ENCODE data around the gene ALK.

The ALK gene

GRCh38 chr2:29561181-29561580, 360.2 kb downstream of the ALK start:
- Histone ChIP-seq H3K9ac (ENCODE audit: low read length) (no peak overlapping the region), H3K4me1 (ENCODE audit: control insufficient read depth, insufficient read depth, low read length) (no peaks in the 10 kb centered on the region), H3K4me3 (ENCODE audit: low read length) (no peak overlapping the region), H3K36me3 (ENCODE audit: control insufficient read depth, insufficient read depth, low read length) (no peaks in the 10 kb centered on the region), H3K27ac (ENCODE audit: low read depth, low read length) (no peak overlapping the region), H3K27me3 (ENCODE audit: control insufficient read depth, insufficient read depth, low read length) (no peaks in the 10 kb centered on the region)

- Histone ChIP-seq H3K9ac (ENCODE audit: low read length) (no peak overlapping the region), H3K4me1 (ENCODE audit: control insufficient read depth, insufficient read depth, low read length) (no peaks in the 10 kb centered on the region), H3K27ac (ENCODE audit: low read depth, low read length) (no peak overlapping the region), H3K4me3 (ENCODE audit: low read length) (no peak overlapping the region), H3K36me3 (ENCODE audit: control insufficient read depth, insufficient read depth, low read length) (no peaks in the 10 kb centered on the region), H3K27me3 (ENCODE audit: control insufficient read depth, insufficient read depth, low read length) (no peaks in the 10 kb centered on the region)
Observed at GRCh38 chr2:29560566-29560965, 360.8 kb downstream of the ALK start.

- Histone ChIP-seq H3K27ac (ENCODE audit: low read depth, low read length) (no peak overlapping the region), H3K36me3 (ENCODE audit: control insufficient read depth, insufficient read depth, low read length) (no peaks in the 10 kb centered on the region), H3K27me3 (ENCODE audit: control insufficient read depth, insufficient read depth, low read length) (no peaks in the 10 kb centered on the region), H3K4me1 (ENCODE audit: control insufficient read depth, insufficient read depth, low read length) (no peaks in the 10 kb centered on the region), H3K9ac (ENCODE audit: low read length) (no peak overlapping the region), H3K4me3 (ENCODE audit: low read length) (no peak overlapping the region)
Observed at GRCh38 chr2:29560030-29560429, 361.4 kb downstream of the ALK start.

DNA sequence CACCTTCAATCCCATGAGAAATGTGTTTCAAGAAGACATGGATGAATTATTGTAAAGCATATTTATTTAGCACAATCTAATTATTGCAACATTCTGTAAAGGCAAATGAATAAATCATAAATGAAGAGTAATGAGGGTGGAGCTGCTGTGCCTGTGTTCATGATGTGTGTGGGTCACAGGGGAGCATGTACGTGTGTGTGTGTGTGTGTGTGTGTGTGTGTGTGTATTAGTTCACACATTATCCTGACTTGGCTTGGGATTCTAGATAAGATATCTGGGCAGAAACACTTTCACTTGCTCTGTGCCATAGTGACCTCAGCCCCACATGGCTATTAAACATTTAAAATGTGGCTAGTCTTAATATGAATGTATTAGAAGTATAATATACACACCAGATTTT, 361.8 kb downstream of the ALK start:
- Histone ChIP-seq H3K9ac (ENCODE audit: low read length) (no peak overlapping the region), H3K36me3 (ENCODE audit: control insufficient read depth, insufficient read depth, low read length) (no peaks in the 10 kb centered on the region), H3K27me3 (ENCODE audit: control insufficient read depth, insufficient read depth, low read length) (no peaks in the 10 kb centered on the region), H3K4me3 (ENCODE audit: low read length) (no peak overlapping the region), H3K4me1 (ENCODE audit: control insufficient read depth, insufficient read depth, low read length) (no peaks in the 10 kb centered on the region), H3K27ac (ENCODE audit: low read depth, low read length) (no peak overlapping the region)

DNA sequence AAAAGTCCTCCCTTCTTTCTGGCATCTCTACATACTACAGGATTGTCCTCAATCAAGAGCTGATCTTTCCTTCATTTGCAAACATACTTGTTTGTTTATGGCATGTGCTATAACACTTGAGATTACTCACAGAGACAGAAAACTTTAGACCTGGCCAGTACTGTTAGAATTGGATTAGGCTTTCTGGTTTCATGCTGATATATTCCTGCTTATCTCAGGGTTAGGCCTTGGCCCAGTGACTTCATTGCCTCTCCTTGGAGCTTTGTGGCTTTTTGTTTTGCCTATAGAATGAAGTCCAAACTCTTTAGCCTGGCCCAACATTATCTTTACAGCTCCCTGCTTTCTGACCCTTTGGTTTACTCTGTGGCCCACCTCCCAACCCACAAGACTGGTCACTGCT, 363.3 kb downstream of the ALK start:
- Histone ChIP-seq H3K4me1 (ENCODE audit: control insufficient read depth, insufficient read depth, low read length) (no peaks in the 10 kb centered on the region), H3K36me3 (ENCODE audit: control insufficient read depth, insufficient read depth, low read length) (no peaks in the 10 kb centered on the region), H3K9ac (ENCODE audit: low read length) (no peak overlapping the region), H3K27me3 (ENCODE audit: control insufficient read depth, insufficient read depth, low read length) (no peaks in the 10 kb centered on the region), H3K27ac (ENCODE audit: low read depth, low read length) (no peak overlapping the region), H3K4me3 (ENCODE audit: low read length) (no peak overlapping the region)

DNA sequence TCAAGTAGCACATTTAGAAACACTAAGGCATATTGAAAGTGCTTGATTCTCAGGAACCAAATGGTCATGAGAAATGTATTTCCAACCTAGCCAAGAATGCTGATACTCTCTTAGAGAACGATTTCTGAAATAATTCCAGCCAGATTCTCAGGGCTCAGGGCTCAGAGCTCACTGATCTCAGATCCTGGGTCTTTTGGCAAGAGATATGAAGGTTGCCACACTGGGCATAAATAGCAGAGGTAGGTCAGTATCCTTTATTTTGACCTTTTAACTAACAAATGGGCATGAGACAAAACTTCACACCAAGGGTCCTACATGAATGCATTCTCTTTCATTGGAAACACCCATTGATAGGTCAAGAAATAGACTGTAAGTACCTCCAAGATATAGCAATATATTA, 364.1 kb downstream of the ALK start:
- Histone ChIP-seq H3K27ac (ENCODE audit: low read depth, low read length) (no peak overlapping the region), H3K4me3 (ENCODE audit: low read length) (no peak overlapping the region), H3K4me1 (ENCODE audit: control insufficient read depth, insufficient read depth, low read length) (no peaks in the 10 kb centered on the region), H3K36me3 (ENCODE audit: control insufficient read depth, insufficient read depth, low read length) (no peaks in the 10 kb centered on the region), H3K27me3 (ENCODE audit: control insufficient read depth, insufficient read depth, low read length) (no peaks in the 10 kb centered on the region), H3K9ac (ENCODE audit: low read length) (no peak overlapping the region)

DNA sequence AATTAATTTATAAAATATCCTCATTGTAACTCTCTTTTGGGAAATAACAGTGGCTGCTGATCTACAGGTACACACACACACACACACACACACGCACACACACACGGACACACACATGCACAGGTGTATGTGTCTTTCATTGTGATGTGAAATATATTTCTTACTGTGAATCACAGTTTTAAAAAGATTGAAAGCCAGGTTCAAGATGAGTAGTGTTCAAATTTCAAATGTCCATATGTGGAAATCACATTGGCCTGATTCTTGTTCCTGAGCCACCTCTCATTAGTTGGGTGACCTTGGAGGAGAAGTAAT, 372.4 kb downstream of the ALK start:
- Histone ChIP-seq H3K27me3 (ENCODE audit: control insufficient read depth, insufficient read depth, low read length) (no peaks in the 10 kb centered on the region), H3K27ac (ENCODE audit: low read depth, low read length) (no peak overlapping the region), H3K4me3 (ENCODE audit: low read length) (no peak overlapping the region), H3K9ac (ENCODE audit: low read length) (no peak overlapping the region), H3K4me1 (ENCODE audit: control insufficient read depth, insufficient read depth, low read length) (no peaks in the 10 kb centered on the region), H3K36me3 (ENCODE audit: control insufficient read depth, insufficient read depth, low read length) (no peaks in the 10 kb centered on the region)

DNA sequence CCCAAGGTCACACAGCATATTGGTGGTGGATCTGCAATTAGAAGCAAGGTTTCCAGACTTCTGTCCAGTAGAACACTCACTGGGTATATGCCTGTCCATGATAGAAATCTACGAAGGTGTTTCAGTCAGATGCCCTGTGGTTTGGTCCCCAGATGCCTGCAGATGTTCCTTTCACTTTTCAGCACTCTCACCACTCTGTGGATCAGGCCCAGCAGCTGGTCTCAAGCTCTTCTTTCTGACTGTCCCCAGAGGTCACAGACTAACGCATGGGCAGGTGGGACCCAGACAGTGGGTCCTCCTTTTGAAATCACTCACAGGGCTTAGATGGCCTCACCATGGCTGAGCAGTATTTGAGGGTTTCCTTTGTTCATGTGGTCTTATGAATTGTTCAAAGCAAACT, 376.5 kb downstream of the ALK start:
- H3K4me1 ChIP-seq (ENCODE audit: control insufficient read depth, insufficient read depth, low read length) = no peaks in the 10 kb centered on the region
- no peak overlapping the region for H3K4me3 ChIP-seq (ENCODE audit: low read length)
- no peaks in the 10 kb centered on the region for H3K27me3 ChIP-seq (ENCODE audit: control insufficient read depth, insufficient read depth, low read length)
- no peaks in the 10 kb centered on the region for H3K36me3 ChIP-seq (ENCODE audit: control insufficient read depth, insufficient read depth, low read length)
- H3K9ac ChIP-seq (ENCODE audit: low read length) = no peak overlapping the region
- no peak overlapping the region for H3K27ac ChIP-seq (ENCODE audit: low read depth, low read length)

DNA sequence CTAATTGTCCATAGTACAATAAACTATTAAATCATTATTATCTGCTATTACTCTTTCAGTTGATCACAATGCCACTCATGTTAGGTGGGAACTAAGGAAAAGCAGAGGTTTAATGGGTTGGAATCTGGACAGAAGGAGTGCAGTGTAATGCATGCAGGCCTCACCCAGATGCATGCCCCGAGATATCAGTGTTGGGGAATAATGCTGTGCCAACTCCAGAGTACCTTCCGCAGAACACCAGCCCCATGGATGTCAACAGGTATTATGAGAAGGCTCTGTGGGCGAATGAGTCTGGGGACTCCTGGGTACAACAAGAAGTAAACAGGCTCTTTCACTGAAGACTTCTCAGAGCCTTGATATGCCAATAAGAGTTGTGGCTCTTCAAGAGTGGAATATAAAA, 377.4 kb downstream of the ALK start:
- H3K27ac ChIP-seq (ENCODE audit: low read depth, low read length) = no peak overlapping the region

DNA sequence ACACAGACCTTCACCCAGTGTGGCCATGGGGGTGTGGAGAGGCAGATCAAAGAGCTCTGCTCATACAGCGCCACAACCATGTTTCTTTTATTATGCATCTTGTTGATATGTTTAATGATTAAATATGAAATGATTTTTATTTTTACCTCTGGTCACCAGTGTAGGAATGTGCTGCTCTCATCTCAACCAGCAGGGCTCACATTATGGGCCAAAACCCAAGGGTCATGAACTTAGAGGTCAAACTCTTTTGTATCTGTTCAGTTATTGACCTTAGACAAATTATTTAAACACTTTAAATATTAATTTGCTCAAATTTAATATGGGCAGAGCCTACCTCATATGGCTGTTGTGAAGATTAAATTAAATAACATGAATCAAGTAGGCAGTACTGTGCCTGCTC, 386.2 kb downstream of the ALK start:
- Histone ChIP-seq H3K4me3 (ENCODE audit: low read length) (no peak overlapping the region), H3K36me3 (ENCODE audit: control insufficient read depth, insufficient read depth, low read length) (no peaks in the 10 kb centered on the region), H3K27ac (ENCODE audit: low read depth, low read length) (no peak overlapping the region), H3K27me3 (ENCODE audit: control insufficient read depth, insufficient read depth, low read length) (no peaks in the 10 kb centered on the region), H3K4me1 (ENCODE audit: control insufficient read depth, insufficient read depth, low read length) (no peaks in the 10 kb centered on the region), H3K9ac (ENCODE audit: low read length) (no peak overlapping the region)

More for the DNA sequence above, 377.4 kb downstream of the ALK start:
- H3K4me1 ChIP-seq (ENCODE audit: control insufficient read depth, insufficient read depth, low read length) = no peaks in the 10 kb centered on the region
- no peaks in the 10 kb centered on the region for H3K27me3 ChIP-seq (ENCODE audit: control insufficient read depth, insufficient read depth, low read length)
- no peak overlapping the region for H3K4me3 ChIP-seq (ENCODE audit: low read length)
- H3K36me3 ChIP-seq (ENCODE audit: control insufficient read depth, insufficient read depth, low read length) = no peaks in the 10 kb centered on the region
- H3K9ac ChIP-seq (ENCODE audit: low read length) = no peak overlapping the region

- Histone ChIP-seq H3K9ac (ENCODE audit: low read length) (no peak overlapping the region), H3K4me1 (ENCODE audit: control insufficient read depth, insufficient read depth, low read length) (peaks cover 6% of the 10 kb centered on the region), H3K36me3 (ENCODE audit: control insufficient read depth, insufficient read depth, low read length) (no peaks in the 10 kb centered on the region), H3K27ac (ENCODE audit: low read depth, low read length) (no peak overlapping the region), H3K27me3 (ENCODE audit: control insufficient read depth, insufficient read depth, low read length) (no peaks in the 10 kb centered on the region), H3K4me3 (ENCODE audit: low read length) (no peak overlapping the region)
Observed at GRCh38 chr2:29532436-29532835, 388.9 kb downstream of the ALK start.

- Histone ChIP-seq H3K9ac (ENCODE audit: low read length) (no peak overlapping the region), H3K36me3 (ENCODE audit: control insufficient read depth, insufficient read depth, low read length) (no peaks in the 10 kb centered on the region), H3K27me3 (ENCODE audit: control insufficient read depth, insufficient read depth, low read length) (no peaks in the 10 kb centered on the region), H3K4me1 (ENCODE audit: control insufficient read depth, insufficient read depth, low read length) (peaks cover 6% of the 10 kb centered on the region), H3K27ac (ENCODE audit: low read depth, low read length) (no peak overlapping the region), H3K4me3 (ENCODE audit: low read length) (no peak overlapping the region)
Observed at GRCh38 chr2:29531626-29532025, 389.8 kb downstream of the ALK start.

GRCh38 chr2:29530281-29530680, 391.1 kb downstream of the ALK start:
- Histone ChIP-seq H3K9ac (ENCODE audit: low read length) (no peak overlapping the region), H3K4me3 (ENCODE audit: low read length) (no peak overlapping the region), H3K27ac (ENCODE audit: low read depth, low read length) (no peak overlapping the region), H3K4me1 (ENCODE audit: control insufficient read depth, insufficient read depth, low read length) (peaks cover 6% of the 10 kb centered on the region), H3K36me3 (ENCODE audit: control insufficient read depth, insufficient read depth, low read length) (no peaks in the 10 kb centered on the region), H3K27me3 (ENCODE audit: control insufficient read depth, insufficient read depth, low read length) (no peaks in the 10 kb centered on the region)
